Right lobe of liver (tissue), 4 donors: ENCODE results near the gene HTR5A.

ENCODE experiments used
- POLR2A ChIP-seq: fragments of 450-650 bp; IDR thresholded peaks from one replicate; pipeline ENCODE4 v1.6.1; 2017; ENCODE audit warnings: antibody characterized with exemption, mild to moderate bottlenecking
- TF ChIP-seq, protein P1 (sequence below), 4 donors: fragments of 200-600 bp in 3 of 4; fragments of 450-650 bp in 1 of 4; IDR thresholded peaks; one replicate each; pipeline versions ENCODE4 v1.5.1 to v1.8.0; 2016 to 2022; ENCODE audit warnings: antibody characterized with exemption in 4 of 4, mild to moderate bottlenecking in 2 of 4
- donor health status: DM: no; HTN: no; CAD: no.
- donor health status: DM: no; HTN: no; CAD: no.
- donor health status: DM: no; HTN: yes; CAD: no.

DNA sequence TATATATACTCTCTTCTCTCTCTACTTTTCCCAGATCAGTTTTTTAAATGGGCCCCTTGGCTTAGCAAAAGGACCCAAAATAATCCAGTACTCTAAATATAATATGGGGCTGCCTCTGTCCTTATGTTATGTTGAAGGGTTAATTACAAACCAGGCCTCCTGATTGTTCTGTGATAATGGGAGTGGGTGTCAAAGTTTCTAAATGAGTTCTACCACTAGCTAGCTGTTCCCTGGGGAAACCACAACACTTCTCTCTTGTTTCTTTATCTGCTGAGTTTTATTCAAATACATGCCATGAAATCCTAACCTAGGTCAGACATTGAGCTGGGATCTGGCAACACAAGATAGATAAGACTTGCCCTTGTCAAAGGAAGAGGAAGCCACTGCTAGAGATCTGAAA, 3.8 kb downstream of the HTR5A start:
- TF ChIP-seq, protein P1, sequence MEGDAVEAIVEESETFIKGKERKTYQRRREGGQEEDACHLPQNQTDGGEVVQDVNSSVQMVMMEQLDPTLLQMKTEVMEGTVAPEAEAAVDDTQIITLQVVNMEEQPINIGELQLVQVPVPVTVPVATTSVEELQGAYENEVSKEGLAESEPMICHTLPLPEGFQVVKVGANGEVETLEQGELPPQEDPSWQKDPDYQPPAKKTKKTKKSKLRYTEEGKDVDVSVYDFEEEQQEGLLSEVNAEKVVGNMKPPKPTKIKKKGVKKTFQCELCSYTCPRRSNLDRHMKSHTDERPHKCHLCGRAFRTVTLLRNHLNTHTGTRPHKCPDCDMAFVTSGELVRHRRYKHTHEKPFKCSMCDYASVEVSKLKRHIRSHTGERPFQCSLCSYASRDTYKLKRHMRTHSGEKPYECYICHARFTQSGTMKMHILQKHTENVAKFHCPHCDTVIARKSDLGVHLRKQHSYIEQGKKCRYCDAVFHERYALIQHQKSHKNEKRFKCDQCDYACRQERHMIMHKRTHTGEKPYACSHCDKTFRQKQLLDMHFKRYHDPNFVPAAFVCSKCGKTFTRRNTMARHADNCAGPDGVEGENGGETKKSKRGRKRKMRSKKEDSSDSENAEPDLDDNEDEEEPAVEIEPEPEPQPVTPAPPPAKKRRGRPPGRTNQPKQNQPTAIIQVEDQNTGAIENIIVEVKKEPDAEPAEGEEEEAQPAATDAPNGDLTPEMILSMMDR (IDR thresholded peaks at IDR 0.05), result no peak
- TF ChIP-seq POLR2A, result no peak
